ENCODE data around the gene SNX10.

- no peak for TF ChIP-seq CTCF (conservative IDR thresholded peaks at IDR 0.05; ENCODE audit: low read depth, low read length)
- no peak for TF ChIP-seq MAZ (IDR thresholded peaks at IDR 0.05; ENCODE audit: borderline replicate concordance, low read depth, low read length)
- TF ChIP-seq CHD1 (IDR thresholded peaks at IDR 0.05; ENCODE audit: low read depth, low read length): no peak
- TF ChIP-seq POLR2A (IDR thresholded peaks at IDR 0.05; ENCODE audit: low read depth, low read length): no peak
- no peak for TF ChIP-seq RAD21 (IDR thresholded peaks at IDR 0.05; ENCODE audit: low read length)
- TF ChIP-seq MXI1 (IDR thresholded peaks at IDR 0.05; ENCODE audit: borderline replicate concordance, low read depth, low read length): no peak
These were observed 2.1 kb downstream of the SNX10 start for GRCh38 chr7:26293569-26294308.

Data from IMR-90 (cell line).